Transverse colon (tissue), 4 donors: ENCODE data around the gene DPP9.

Source experiments
- CTCF ChIP-seq, 5 experiments: fragments of 200-600 bp in 3 of 5; fragments of 450-650 bp in 2 of 5; sonication (generic) in 3 of 5; IDR thresholded peaks; 1 replicate in 2 of 5; 2 replicates in 3 of 5; pipeline ENCODE4 v1.5.1; 2016 to 2017; ENCODE audit warnings: antibody characterized with exemption in 5 of 5, inconsistent platforms in 3 of 5, mild to moderate bottlenecking in 2 of 5, moderate library complexity in 1 of 5
- EP300 ChIP-seq: sonication (generic); formaldehyde crosslinking; IDR thresholded peaks from one replicate; pipeline ENCODE4 v1.6.1; 2017; ENCODE audit warnings: antibody characterized with exemption, low read depth
- POLR2A ChIP-seq: fragments of 450-650 bp; IDR thresholded peaks from one replicate; pipeline ENCODE4 v1.6.1; 2016; ENCODE audit warnings: antibody characterized with exemption, mild to moderate bottlenecking, moderate library complexity
- POLR2AphosphoS5 ChIP-seq, 3 donors: sonication (generic); formaldehyde crosslinking; IDR thresholded peaks; one replicate each; pipeline ENCODE4 v1.6.1; 2016; ENCODE audit warnings: antibody characterized with exemption in 3 of 3

GRCh38 chr19:4694211-4694987, 29.2 kb downstream of the DPP9 start:
- TF ChIP-seq CTCF (IDR thresholded peaks at IDR 0.05) (no peak), POLR2A (no peak), POLR2AphosphoS5 (IDR thresholded peaks at IDR 0.05) (no peak), EP300 (no peak)
